ENCODE data around the gene MEF2D.

- TF ChIP-seq CTCF (conservative IDR thresholded peaks at IDR 0.05; ENCODE audit: low read depth, low read length) = no peak
- TF ChIP-seq EZH2 (IDR thresholded peaks at IDR 0.05; ENCODE audit: low read length, unreplicated experiment) = no peak
- no peak for TF ChIP-seq EZH2phosphoT487 (IDR thresholded peaks at IDR 0.05; ENCODE audit: borderline replicate concordance, low read length)
These were observed 10.1 kb downstream of the MEF2D start for GRCh38 chr1:156490401-156491032.
